Measurements from ENCODE around the gene ARHGAP33. TPM values are rescaled to one million over a fixed set of nuclear protein-coding genes. Genes with fewer than 3 reads are reported as not detected.

Gene ARHGAP33
- total and polyA plus RNA-seq, 2 of the 8 experiments (the other 6 are each of a cell fraction or from before 2014, with no cell fraction given) = 6.5 to 25.2 TPM

DNA sequence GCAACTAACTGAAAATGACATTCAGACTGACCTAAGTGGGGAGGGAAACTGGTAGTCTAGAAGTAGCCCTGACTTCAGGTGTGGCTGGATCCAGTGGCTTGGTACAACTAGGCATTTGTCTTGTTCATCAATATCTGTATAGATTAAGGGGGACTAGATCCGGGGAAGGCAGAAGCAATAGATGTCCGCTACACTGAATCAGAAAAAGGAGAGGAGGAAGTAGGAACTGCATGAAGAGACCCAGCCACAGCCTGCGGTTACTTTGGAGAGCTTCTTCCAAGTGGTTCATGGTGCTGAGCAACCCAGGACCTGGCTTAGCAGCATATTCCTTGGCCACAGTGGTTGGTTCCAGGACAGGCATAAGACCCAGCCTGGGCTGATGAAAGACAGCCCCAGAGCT is 47.2 kb downstream of the ARHGAP33 start (continued):
- TF ChIP-seq RNF2 (IDR thresholded peaks at IDR 0.05; ENCODE audit: borderline replicate concordance, low read depth, low read length, missing control alignments, poor library complexity, severe bottlenecking) = no peak
- no peak for TF ChIP-seq SIRT6 (IDR thresholded peaks at IDR 0.05; ENCODE audit: low read length)
- no peak for TF ChIP-seq HDAC6 (IDR thresholded peaks at IDR 0.05; ENCODE audit: low read depth, low read length)
- TF ChIP-seq RAD21 (IDR thresholded peaks at IDR 0.05 in 1 of 2, conservative IDR thresholded peaks at IDR 0.05 in 1 of 2; ENCODE audit: low read depth in 2 of 2, low read length in 2 of 2) = no peak
- TF ChIP-seq NRF1 (IDR thresholded peaks at IDR 0.05; ENCODE audit: low read depth, low read length) = no peak
- no peak for TF ChIP-seq CTBP2 (IDR thresholded peaks at IDR 0.05; ENCODE audit: borderline replicate concordance, insufficient read depth, insufficient read length, low read length)
